Stimulated activated CD4-positive, alpha-beta T cell treated with anti-CD3 and anti-CD28 coated beads, Interleukin-4, amount 100 ng/mL, for 24 hours (primary cell): ENCODE results near the gene CD22.

Source experiments
- DNase-seq: peaks from one replicate; pipeline ENCODE4 v3.0.0-alpha.2; 2020

The CD22 gene

GRCh38 chr19:35392742-35393715 lies 64.0 kb downstream of the CD22 start:
- DNase-seq: no peak

GRCh38 chr19:35395382-35396199 lies 66.6 kb downstream of the CD22 start:
- no peak for DNase-seq

GRCh38 chr19:35396240-35396885 lies 67.4 kb downstream of the CD22 start:
- no peak for DNase-seq
